Mesodermal cell (in vitro differentiated cells): ENCODE measurements around the gene NCF2.

Source experiments
- H3K27ac ChIP-seq: 2 replicates; pipeline ENCODE4 v1.7.0; 2013; ENCODE audit warnings: mild to moderate bottlenecking, low read depth, low read length, moderate library complexity; ENCODE audit not compliant: severe bottlenecking
- H3K36me3 ChIP-seq: 2 replicates; pipeline ENCODE4 v1.7.1; 2013; ENCODE audit warnings: mild to moderate bottlenecking, low read length, moderate library complexity; ENCODE audit not compliant: control insufficient read depth, insufficient read depth
- H3K4me1 ChIP-seq: one replicate; pipeline ENCODE4 v1.7.1; 2013; ENCODE audit warnings: mild to moderate bottlenecking, low read length; ENCODE audit not compliant: insufficient read depth, control insufficient read depth, poor library complexity, severe bottlenecking
- H3K4me3 ChIP-seq: 2 replicates; pipeline ENCODE4 v1.7.0; 2013; ENCODE audit warnings: low read length, control low read depth, mild to moderate bottlenecking; ENCODE audit not compliant: insufficient read depth, poor library complexity, severe bottlenecking; ENCODE audit errors: extremely low read depth
- H3K9me3 ChIP-seq: 2 replicates; pipeline ENCODE4 v1.7.1; 2013; ENCODE audit warnings: mild to moderate bottlenecking, low read length, moderate library complexity; ENCODE audit not compliant: control insufficient read depth
- WGBS, 2 experiments: methylation state at CpG; one replicate each; pipeline ENCODE4 v1.1.5; 2013; ENCODE audit warnings: missing lambda C conversion rate in 2 of 2; ENCODE audit not compliant: insufficient coverage in 2 of 2; 5-methylcytosine and 5-hydroxymethylcytosine counted together

NCF2 gene

GRCh38 chr1:183611021-183611420 lies 20.8 kb upstream of the NCF2 start:
- Histone ChIP-seq H3K27ac (no peak overlapping the region), H3K36me3 (no peaks in the 10 kb centered on the region), H3K4me3 (no peak overlapping the region), H3K9me3 (no peaks in the 10 kb centered on the region), H3K4me1 (no peaks in the 10 kb centered on the region)
- WGBS, 2 experiments, result no CpG with 5 or more reads among the region's 2 CpGs

GRCh38 chr1:183609759-183610452 lies 19.6 kb upstream of the NCF2 start:
- Histone ChIP-seq H3K9me3 (no peaks in the 10 kb centered on the region), H3K36me3 (no peaks in the 10 kb centered on the region), H3K27ac (no peak overlapping the region), H3K4me3 (no peak overlapping the region), H3K4me1 (no peaks in the 10 kb centered on the region)
- WGBS, 2 experiments, result 17 to 90% methylated on average over 1 to 2 of the region's 3 CpGs

- H3K27ac ChIP-seq, result no peak overlapping the region
- whole genome bisulfite sequencing, 2 experiments, result 53 to 94% methylated on average over 2 to 3 of the region's 5 CpGs
These were observed 19.1 kb upstream of the NCF2 start for GRCh38 chr1:183609313-183609712.

GRCh38 chr1:183607322-183607980 lies 17.2 kb upstream of the NCF2 start:
- Histone ChIP-seq H3K4me1 (no peaks in the 10 kb centered on the region), H3K4me3 (no peak overlapping the region), H3K36me3 (no peaks in the 10 kb centered on the region), H3K27ac (no peak overlapping the region), H3K9me3 (no peaks in the 10 kb centered on the region)
- WGBS, 2 experiments, result 94 to 100% methylated on average over 1 to 2 of the region's 2 CpGs

More at GRCh38 chr1:183609313-183609712, 19.1 kb upstream of the NCF2 start:
- no peaks in the 10 kb centered on the region for H3K36me3 ChIP-seq
- H3K4me1 ChIP-seq, result no peaks in the 10 kb centered on the region
- no peak overlapping the region for H3K4me3 ChIP-seq
- no peaks in the 10 kb centered on the region for H3K9me3 ChIP-seq

DNA sequence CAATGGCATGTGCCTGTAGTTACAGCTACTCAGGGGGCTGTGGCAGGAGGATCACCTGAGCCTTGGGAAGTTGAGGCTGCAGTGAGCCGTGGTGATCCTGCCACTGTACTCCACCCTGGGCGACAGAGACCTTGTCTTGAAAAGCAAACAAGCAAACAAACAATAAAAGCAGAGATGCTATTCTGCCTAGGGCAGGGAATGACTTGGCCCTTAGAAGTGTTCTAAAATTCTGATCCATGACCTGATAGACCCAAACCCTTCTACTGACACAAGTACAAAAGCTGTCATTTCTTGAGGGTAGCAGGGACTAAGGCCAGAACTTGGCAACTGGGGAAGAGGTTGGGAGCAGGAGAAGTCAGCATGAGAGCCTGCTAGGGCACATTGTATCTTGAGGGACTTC lies 15.6 kb upstream of the NCF2 start:
- Histone ChIP-seq H3K4me1 (no peaks in the 10 kb centered on the region), H3K4me3 (no peak overlapping the region), H3K36me3 (no peaks in the 10 kb centered on the region), H3K27ac (no peak overlapping the region), H3K9me3 (no peaks in the 10 kb centered on the region)
- 79 to 100% methylated on average over 2 of the region's 2 CpGs for WGBS, 2 experiments

GRCh38 chr1:183604815-183605214 lies 14.6 kb upstream of the NCF2 start:
- Histone ChIP-seq H3K4me1 (no peaks in the 10 kb centered on the region), H3K4me3 (no peak overlapping the region), H3K9me3 (no peaks in the 10 kb centered on the region), H3K36me3 (no peaks in the 10 kb centered on the region), H3K27ac (no peak overlapping the region)
- 92% methylated on average over 6 of the region's 8 CpGs; no CpG with 5 or more reads in 1 of the 2 experiments for WGBS, 2 experiments

DNA sequence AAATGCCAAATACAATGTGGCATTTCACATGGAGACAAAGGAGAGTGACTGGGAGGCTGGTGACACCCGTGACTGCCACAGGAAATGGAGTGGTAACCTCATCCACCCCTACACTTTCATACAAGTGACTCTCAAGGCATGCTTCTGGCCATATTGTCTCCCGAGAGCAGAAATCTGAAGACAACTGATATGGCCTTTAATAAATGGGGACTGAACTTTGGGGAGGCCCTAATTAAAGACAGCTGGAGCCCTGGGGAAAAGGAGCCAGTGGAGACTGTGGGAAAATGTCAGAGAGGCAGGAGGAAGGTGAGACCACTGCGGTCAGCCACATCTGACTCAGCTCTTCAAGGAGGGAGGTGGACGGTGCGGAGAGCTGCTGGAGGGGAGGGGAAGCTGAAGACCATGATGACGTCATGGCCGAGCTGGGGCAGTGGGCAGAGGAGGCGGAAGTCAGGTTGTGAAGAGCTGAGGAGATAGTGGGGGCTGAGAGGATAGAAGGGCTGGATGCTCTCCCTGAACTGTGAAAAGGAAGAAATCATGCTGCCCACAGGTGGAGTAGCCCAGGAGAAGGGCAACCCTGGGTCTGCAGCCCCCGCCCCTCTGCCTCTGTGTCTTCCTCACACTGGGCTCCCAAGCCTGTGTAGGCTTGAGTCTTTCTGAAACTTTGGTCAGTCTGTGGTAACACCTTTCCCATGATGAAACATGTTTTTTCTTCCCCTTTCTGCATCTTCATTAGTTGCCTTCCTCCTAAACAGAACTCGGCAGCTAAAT lies 14.0 kb upstream of the NCF2 start:
- no peak overlapping the region for H3K27ac ChIP-seq
- no peaks in the 10 kb centered on the region for H3K4me1 ChIP-seq
- WGBS, 2 experiments, result 79 to 81% methylated on average over 7 to 9 of the region's 10 CpGs
- H3K36me3 ChIP-seq, result no peaks in the 10 kb centered on the region
- H3K9me3 ChIP-seq, result no peaks in the 10 kb centered on the region
- H3K4me3 ChIP-seq, result no peak overlapping the region

- H3K36me3 ChIP-seq, result no peaks in the 10 kb centered on the region
- no peak overlapping the region for H3K4me3 ChIP-seq
- H3K27ac ChIP-seq, result no peak overlapping the region
- no peaks in the 10 kb centered on the region for H3K4me1 ChIP-seq
- 100% methylated on average over 1 of the region's 1 CpG for WGBS, 2 experiments
- no peaks in the 10 kb centered on the region for H3K9me3 ChIP-seq
These were observed 12.3 kb upstream of the NCF2 start for GRCh38 chr1:183602510-183602909.

- no peaks in the 10 kb centered on the region for H3K4me1 ChIP-seq
- H3K27ac ChIP-seq, result no peak overlapping the region
- no peaks in the 10 kb centered on the region for H3K9me3 ChIP-seq
- WGBS, 2 experiments, result 80 to 92% methylated on average over 1 to 2 of the region's 3 CpGs
- H3K4me3 ChIP-seq, result no peak overlapping the region
- no peaks in the 10 kb centered on the region for H3K36me3 ChIP-seq
These were observed 10.4 kb upstream of the NCF2 start for GRCh38 chr1:183600634-183601033.

DNA sequence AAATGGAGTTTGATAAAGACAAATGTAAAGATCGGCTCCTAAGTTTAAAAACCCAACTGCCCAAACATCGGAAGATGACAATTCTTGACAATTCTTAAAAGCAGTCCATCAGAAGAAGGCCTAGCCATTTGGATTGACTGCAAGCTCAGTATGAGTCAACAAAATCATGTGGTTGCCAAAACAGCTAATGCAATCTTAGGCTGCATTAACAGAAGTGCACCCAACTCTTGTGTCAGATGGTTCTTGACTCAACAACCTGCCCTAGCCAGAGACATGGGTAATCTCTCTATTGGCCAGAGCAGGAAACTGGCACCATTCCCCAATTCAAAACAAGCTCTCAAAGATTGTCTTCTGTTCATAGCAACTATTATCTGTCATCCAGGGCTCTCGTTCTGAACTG lies 9.9 kb upstream of the NCF2 start:
- H3K4me1 ChIP-seq, result no peaks in the 10 kb centered on the region
- no peaks in the 10 kb centered on the region for H3K9me3 ChIP-seq
- no peaks in the 10 kb centered on the region for H3K36me3 ChIP-seq
- no peak overlapping the region for H3K27ac ChIP-seq
- H3K4me3 ChIP-seq, result no peak overlapping the region
- WGBS, 2 experiments, result 93% methylated on average over 2 of the region's 3 CpGs
